HG02840 (cell line): Measurements from ENCODE around the gene GPR61.

Experiments used
- ATAC-seq: cut with Tn5 transposase; IDR thresholded peaks from one replicate; pipeline ENCODE4 v1.9.1; 2021; ENCODE audit warnings: mild to moderate bottlenecking, moderate library complexity, moderate number of reproducible peaks; ENCODE audit not compliant: unreplicated experiment, low FRiP score

Gene GPR61, protein sequence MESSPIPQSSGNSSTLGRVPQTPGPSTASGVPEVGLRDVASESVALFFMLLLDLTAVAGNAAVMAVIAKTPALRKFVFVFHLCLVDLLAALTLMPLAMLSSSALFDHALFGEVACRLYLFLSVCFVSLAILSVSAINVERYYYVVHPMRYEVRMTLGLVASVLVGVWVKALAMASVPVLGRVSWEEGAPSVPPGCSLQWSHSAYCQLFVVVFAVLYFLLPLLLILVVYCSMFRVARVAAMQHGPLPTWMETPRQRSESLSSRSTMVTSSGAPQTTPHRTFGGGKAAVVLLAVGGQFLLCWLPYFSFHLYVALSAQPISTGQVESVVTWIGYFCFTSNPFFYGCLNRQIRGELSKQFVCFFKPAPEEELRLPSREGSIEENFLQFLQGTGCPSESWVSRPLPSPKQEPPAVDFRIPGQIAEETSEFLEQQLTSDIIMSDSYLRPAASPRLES

GRCh38 chr1:109539676-109540075 lies at the start of gene GPR61:
Gene GPR61, plus strand, starts transcription at chr1:109539872. Its CDS starts 3,151 bp downstream, at chr1:109543023.
- ATAC-seq, result no peak

DNA sequence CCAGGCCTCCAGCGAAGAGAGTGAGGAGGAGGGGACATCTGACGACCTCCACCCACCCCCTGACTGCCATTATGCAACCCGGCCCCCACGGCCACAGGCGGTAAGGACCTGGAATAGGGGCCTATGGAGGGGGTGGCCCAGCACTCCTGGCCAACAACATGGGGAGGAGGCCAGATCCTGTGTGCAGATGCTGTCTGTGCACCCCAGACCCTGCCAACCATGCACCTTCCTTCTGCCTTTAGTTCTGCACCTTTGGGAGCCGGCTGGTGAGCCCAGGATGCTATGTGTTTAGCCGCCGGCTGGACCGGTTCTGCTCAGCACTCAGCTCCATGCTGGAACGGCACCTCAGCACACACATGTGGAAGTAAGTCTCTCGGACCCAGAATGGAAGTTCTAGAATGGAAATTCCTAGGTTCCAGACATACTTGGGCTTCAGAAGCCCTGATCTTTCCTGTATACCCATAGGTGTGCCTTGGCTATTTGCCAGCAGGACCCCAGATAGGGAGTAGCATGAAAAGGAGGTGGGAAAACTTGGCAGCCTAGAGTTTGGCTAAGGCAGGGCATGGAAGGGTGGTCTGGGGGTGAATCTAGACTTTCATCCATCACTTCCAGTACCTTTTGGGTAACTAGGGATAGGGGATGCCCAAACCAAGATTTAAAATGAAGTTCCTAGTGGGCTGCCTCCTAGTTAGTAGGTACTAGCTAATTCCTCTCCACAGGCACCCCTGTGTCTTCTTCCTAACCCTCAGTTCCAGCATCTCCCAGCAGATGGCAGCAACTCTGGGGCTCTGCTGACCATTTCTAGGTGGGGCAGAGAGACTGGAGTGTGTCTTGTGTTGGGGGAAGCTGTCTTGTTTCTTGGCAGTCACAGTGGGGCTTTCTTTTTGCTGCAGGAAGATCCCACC lies 49.4 kb upstream of the GPR61 start:
- no peak for ATAC-seq

DNA sequence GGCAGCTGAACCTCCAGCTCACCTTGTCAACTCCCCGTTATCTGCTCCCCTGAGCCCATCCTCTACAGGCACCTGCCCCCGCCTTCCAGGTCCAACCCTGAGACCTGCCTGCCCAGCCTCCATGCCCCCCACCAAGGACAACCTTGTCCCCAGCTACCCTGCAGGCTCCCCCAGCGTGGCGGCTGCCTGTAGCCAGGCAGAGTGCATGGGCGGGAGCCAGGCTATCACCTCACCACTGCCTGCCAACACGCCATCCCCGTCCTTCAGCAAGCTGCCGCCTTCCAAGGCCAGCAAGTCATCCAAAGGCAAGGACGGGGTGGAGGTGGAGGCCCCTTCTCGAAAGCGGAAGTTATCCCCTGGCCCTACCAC lies 48.8 kb upstream of the GPR61 start:
- no peak for ATAC-seq

DNA sequence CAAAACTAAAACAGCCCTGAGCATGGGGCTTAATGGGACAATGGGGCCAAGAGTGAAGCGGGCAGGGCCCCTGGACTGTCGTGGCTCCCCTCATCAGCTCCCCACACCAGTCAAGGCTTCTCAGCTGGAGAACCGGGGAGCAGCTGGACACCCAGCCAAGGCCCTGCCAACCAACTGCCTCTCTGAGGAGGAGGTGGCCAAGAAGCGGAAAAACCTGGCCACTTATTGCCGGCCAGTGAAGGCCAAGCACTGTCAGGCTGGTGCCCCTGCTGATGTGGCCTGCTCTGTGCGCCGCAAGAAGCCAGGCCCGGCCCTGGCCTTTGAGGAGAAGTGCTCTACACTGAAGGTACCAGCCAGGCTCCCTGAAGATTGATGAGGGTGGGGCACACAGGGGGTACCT lies 48.3 kb upstream of the GPR61 start:
- no peak for ATAC-seq

GRCh38 chr1:109492779-109493178 lies 46.9 kb upstream of the GPR61 start:
- ATAC-seq, result no peak

- no peak for ATAC-seq
These were observed 46.4 kb upstream of the GPR61 start for GRCh38 chr1:109493227-109493626.

- ATAC-seq, result peak; percentile 88
These were observed 45.7 kb upstream of the GPR61 start, which contains the start of gene CYB561D1 for GRCh38 chr1:109493805-109494539. Gene CYB561D1, plus strand, starts transcription at chr1:109494094. Its CDS starts 46 bp downstream, at chr1:109494140.

- no peak for ATAC-seq
These were observed 43.9 kb upstream of the GPR61 start for GRCh38 chr1:109495738-109496137.

DNA sequence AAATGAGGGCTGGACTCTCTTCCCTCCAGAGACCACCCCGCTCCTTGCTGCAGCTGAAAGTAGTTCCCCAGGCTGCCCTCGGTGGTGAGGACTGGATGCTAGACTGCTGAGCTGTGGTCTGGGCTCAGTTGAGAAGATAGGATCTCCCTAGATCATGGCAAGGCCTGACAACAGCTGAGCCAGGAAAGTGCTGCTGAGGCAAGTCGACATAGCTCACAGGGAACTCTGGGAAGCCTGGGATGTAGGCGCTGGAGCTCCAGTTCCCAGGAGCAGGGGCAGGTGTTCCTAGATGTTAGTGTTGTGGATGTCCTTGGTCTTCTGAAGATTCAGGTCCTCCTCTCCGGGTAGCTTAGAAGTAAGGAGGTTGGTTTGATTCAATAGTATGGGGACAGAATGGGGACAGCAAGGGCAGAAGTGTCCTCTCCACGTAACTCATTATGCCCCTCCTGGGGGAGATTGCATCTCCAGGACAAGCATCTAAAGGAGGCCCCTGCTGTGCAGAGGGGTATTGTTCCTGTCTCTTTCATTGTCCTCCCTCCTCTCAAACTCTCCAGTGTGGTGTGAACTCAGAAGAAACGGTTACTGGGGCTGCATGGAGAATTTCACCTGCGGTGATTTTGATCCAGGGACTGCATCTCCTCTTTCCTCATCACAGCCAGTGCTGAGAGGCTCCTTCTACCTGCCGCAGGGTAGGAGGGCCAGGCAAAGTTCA lies 42.1 kb upstream of the GPR61 start:
- ATAC-seq, result no peak

GRCh38 chr1:109498161-109498801 lies 41.4 kb upstream of the GPR61 start:
- no peak for ATAC-seq

- no peak for ATAC-seq
These were observed 40.6 kb upstream of the GPR61 start for GRCh38 chr1:109499081-109499480.

DNA sequence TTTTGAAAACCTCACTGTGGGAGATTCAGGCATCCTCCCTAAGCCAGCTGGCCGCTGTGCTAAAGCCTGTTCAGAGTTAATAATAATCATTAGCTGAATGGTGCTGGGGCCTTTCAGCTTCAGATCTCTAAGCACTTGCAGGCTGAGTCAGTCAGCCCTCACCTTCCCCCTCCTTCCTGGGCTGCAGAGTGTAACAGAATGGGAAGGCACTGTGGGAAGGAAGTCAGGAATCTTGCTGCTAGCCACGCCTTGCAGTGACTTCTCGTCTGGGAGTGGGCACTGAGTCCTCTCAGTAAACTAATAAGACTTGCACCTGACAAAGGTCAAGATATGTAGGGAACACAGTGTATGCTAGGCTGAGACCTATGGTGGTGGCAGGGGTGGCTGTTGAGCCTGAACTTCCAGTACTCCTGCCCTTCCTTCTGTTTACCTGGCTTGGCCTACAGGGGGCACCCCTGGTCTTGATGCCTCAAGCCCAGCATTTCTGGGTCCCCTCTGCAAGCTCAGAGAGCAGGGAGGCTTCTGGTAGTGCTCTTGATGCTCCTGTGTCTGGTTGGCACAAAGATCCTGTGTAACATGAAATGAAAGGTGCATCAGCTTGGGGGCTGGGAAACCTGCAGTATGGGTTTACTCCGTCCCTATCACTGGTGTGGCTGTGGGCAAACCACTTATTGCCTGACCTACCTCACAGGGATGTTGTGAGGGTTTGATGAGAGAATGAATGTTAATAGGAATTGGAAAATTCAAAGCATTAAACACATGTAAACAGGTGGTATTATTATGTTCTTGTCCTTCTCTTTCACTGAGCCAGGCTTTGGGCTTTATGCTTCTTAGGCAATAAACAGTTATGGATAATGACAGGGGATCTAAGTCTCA lies 39.8 kb upstream of the GPR61 start:
- no peak for ATAC-seq

DNA sequence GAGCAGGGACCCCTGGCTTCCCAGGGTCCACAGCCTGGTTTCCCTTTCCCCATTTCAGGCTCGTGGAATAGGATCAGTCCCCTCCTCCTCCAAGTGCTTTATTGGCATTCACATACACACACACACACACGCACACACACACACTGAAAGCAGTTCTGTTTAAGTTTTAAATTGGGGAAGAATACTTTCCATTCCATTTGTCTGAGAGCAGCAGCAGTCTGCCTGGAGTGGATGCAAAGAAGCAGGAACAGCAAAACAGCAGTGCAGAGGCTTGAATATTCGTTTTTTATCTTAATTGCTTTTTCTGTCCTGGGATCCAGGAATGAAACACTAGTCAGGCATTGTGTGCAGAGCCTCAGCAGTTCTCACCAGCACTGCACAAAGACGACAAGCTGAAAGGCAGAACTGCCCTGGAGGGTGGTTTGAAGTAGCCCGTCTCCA lies 38.7 kb upstream of the GPR61 start:
- ATAC-seq, result no peak

DNA sequence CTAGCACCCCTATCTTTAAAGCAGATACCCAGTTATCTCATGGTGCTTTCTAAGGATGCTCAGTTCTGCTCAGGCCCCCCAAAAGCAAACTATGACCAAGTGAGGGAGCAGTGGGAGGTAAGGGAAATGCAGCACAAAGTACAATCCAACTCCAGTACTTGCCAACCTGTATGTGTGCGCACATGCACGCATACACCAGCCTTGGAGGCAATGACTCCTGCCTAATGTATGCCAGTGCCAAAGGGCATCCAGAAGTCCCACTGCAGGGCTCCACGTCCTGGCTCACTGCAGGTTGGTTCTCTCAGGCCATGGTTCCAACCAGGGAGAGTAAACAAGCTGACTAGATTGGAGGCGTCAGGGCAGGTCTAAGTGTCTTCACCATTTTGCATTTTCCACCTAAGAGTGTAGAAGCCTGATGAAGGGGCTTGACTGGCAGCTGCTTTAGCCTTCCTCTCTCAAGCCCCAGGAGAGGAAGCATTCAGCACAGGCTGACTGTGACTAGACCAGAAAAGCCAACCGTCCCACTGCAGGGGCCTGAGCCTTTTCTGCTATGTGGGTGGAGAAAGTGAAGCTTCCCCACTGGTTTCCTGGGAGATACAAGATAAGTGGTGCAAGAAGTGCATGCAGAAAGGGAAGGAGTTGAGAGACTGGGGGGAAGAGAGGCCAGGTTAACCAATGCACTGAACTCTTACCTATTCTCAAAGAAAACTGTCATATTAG lies 37.9 kb upstream of the GPR61 start:
- ATAC-seq, result no peak

DNA sequence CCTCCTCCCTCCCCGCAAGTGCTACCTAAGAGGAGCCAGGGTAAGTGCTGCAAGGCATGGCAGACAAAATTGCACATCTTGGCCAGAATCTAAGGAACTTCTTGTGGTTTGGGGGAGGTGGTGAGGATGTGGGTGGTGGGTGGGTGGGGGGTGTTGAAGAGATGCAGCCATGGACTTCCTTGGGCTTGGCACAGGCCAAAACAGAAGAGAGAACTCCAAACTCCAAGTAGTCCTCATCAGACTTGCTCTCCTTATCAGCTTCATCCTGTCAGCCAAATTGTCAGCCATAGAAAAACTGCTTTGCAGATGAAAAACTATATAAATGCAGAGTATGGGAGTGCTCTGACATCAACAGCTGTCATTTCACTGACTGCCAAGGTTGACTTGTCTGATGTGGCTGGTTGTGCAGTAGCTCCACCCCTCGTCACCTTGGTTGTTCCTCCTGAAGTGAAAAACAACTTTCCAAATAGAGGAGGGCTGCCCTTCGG lies 37.3 kb upstream of the GPR61 start:
- no peak for ATAC-seq

DNA sequence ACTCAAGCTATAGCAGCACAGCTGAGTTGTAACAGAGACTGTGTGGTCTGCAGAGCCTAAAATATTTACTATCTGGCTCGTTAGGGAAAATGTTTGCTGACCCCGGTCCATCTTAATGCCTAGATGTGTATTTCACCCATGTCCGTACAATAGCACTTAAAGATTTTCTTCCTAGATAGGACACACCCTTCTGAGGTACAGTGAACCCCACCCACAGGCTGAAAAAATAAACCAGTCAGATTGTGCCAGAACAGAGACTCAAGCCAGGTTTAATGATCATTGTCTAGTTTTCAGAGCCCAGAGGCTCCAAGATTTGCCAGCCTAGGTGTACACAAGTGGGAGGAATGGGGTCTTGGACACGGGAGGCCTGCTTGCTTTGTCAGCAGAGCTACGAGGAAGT lies 35.7 kb upstream of the GPR61 start:
- no peak for ATAC-seq

DNA sequence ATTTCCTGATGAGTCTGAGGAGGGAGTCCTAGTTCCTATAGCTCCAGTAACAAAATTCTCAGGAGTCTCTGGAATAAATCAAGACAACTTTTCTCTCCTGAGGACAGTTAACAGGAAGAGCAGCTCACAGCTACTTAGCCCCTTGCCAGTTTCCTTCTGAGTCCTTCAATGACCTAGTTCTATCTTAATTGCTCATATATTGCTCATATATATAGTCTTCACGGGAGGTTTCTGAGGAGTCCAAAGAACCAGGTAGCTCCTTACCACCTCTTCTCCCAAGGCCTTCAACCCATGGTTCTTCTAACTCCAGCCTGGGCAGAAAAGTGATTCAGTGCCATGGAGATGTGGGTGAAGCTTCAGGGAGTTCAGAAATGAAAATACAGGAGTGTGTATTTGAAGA lies 34.7 kb upstream of the GPR61 start:
- ATAC-seq, result no peak
